PC-9 (cell line): ENCODE results near the gene ADGRA3. TPM values are rescaled to one million over a fixed set of nuclear protein-coding genes. Genes with fewer than 3 reads are reported as not detected.

Source experiments
- BruUV-seq: library from RNA; stranded (reverse); fragments of 400-500 nt; replicated peaks from 2 replicates; lab custom pipeline; 2021; lab: Mats Ljungman, UMichigan
- CTCF ChIA-PET: fragments of 300-600 bp; sonication (Branson Sonifier 250); formaldehyde crosslinking; loops from one replicate; lab custom pipeline; 2022; ENCODE audit warnings: antibody characterized with exemption; lab: Charles Lee
- POLR2A ChIA-PET: fragments of 300-600 bp; sonication (Branson Sonifier 250); formaldehyde crosslinking; loops from one replicate; lab custom pipeline; 2022; ENCODE audit warnings: antibody characterized with exemption; ENCODE audit not compliant: unreplicated experiment; lab: Charles Lee
- DNase-seq, 2 experiments: peaks; one replicate each; pipeline versions ENCODE4 v3.0.0 to v3.0.0-alpha.2; 2015 to 2022; ENCODE audit warnings: mixed read lengths in 1 of 2
- H2AFZ ChIP-seq: fragments of 200-600 bp; sonication (generic); 2 replicates; pipeline ENCODE4 v1.8.1; 2017; ENCODE audit warnings: antibody characterized with exemption
- H3F3A ChIP-seq: fragments of 200-600 bp; sonication (generic); 2 replicates; pipeline ENCODE4 v1.8.1; 2017; ENCODE audit warnings: antibody characterized with exemption, mild to moderate bottlenecking, low read depth; ENCODE audit not compliant: insufficient read depth
- H3K27ac ChIP-seq: fragments of 200-600 bp; sonication (generic); 2 replicates; pipeline ENCODE4 v1.6.1; 2016; ENCODE audit warnings: mixed run types
- H3K27me3 ChIP-seq: fragments of 200-600 bp; sonication (generic); 2 replicates; pipeline ENCODE4 v1.6.1; 2016; ENCODE audit warnings: low read depth, mixed run types; ENCODE audit not compliant: insufficient read depth
- H3K36me3 ChIP-seq: fragments of 200-600 bp; sonication (generic); 2 replicates; pipeline ENCODE4 v1.6.1; 2016; ENCODE audit warnings: low read depth, mixed run types
- H3K4me1 ChIP-seq: fragments of 200-600 bp; sonication (generic); replicated peaks from 2 replicates; pipeline ENCODE4 v1.6.1; 2016; ENCODE audit warnings: mixed run types; ENCODE audit not compliant: insufficient read depth
- H3K4me2 ChIP-seq: fragments of 200-600 bp; sonication (generic); 2 replicates; pipeline ENCODE4 v1.6.1; 2017; ENCODE audit warnings: mixed run types
- H3K4me3 ChIP-seq: fragments of 200-600 bp; sonication (generic); 2 replicates; pipeline ENCODE4 v1.6.1; 2016; ENCODE audit warnings: mixed run types
- H3K79me2 ChIP-seq: fragments of 200-600 bp; sonication (generic); 2 replicates; pipeline ENCODE4 v1.6.1; 2017; ENCODE audit warnings: low read depth, mixed run types
- H3K9me2 ChIP-seq: fragments of 200-600 bp; sonication (generic); 2 replicates; pipeline ENCODE4 v1.8.1; 2017; ENCODE audit warnings: mild to moderate bottlenecking; ENCODE audit not compliant: insufficient read depth
- H3K9me3 ChIP-seq: fragments of 200-600 bp; sonication (generic); 2 replicates; pipeline ENCODE4 v1.8.1; 2016; ENCODE audit warnings: low read depth; ENCODE audit not compliant: insufficient read depth
- H4K20me1 ChIP-seq: fragments of 200-600 bp; sonication (generic); 2 replicates; pipeline ENCODE4 v1.8.1; 2017; ENCODE audit not compliant: insufficient read depth
- CTCF ChIP-seq: fragments of 200-600 bp; sonication (generic); conservative IDR thresholded peaks from 2 replicates; pipeline ENCODE4 v1.6.1; 2017; ENCODE audit warnings: mixed run types, antibody characterized with exemption, mild to moderate bottlenecking, moderate library complexity
- EZH2 ChIP-seq: fragments of 200-600 bp; sonication (generic); IDR thresholded peaks from 2 replicates; pipeline ENCODE4 v1.8.0; 2017; ENCODE audit warnings: antibody characterized with exemption, low read depth
- intact Hi-C: fragments of 100-400 bp; cut with micrococcal nuclease; formaldehyde crosslinking; loops from one replicate; pipeline ENCODE4 v1.10.0; 2022; ENCODE audit not compliant: unreplicated experiment
- total RNA-seq: library from RNA; stranded (reverse); gene quantifications from 2 replicates; pipeline ENCODE4 v1.2.3, GENCODE V29; 2021

Gene ADGRA3
- total RNA-seq, 1 experiment from 2014 or later: 40.5 TPM

GRCh38 chr4:22420291-22420690, 95.6 kb downstream of the ADGRA3 start:
- TF ChIP-seq EZH2: no peak
- no peak for TF ChIP-seq CTCF
- CTCF ChIA-PET: no interaction called here

GRCh38 chr4:22417408-22417807, 98.5 kb downstream of the ADGRA3 start:
- Histone ChIP-seq H3K36me3 (no peaks in the 10 kb centered on the region), H3K27me3 (no peaks in the 10 kb centered on the region), H3K9me2 (no peaks in the 10 kb centered on the region), H3K27ac (no peak overlapping the region), H3K4me1 (no peaks in the 10 kb centered on the region), H3F3A (no peaks in the 10 kb centered on the region), H3K4me2 (no peak overlapping the region), H2AFZ (no peak overlapping the region), H3K4me3 (no peak overlapping the region), H4K20me1 (no peaks in the 10 kb centered on the region), H3K79me2 (no peaks in the 10 kb centered on the region), H3K9me3 (no peaks in the 10 kb centered on the region)
- TF ChIP-seq CTCF: no peak
- no peak for TF ChIP-seq EZH2
- BruUV-seq: no TSS peak
- ChIA-PET CTCF (interaction anchor here (1.1 kb wide), 1 partner anchor 190 kb away, joined by 3 read pairs; no protein-coding TSS in a partner anchor), POLR2A (no interaction called here)
- no peak for DNase-seq
- intact Hi-C loops: no loop called here

More at GRCh38 chr4:22420291-22420690, 95.6 kb downstream of the ADGRA3 start:
- H4K20me1 ChIP-seq: no peaks in the 10 kb centered on the region
- H3K27me3 ChIP-seq: no peaks in the 10 kb centered on the region
- H3K9me2 ChIP-seq: no peaks in the 10 kb centered on the region
- H3K9me3 ChIP-seq: no peaks in the 10 kb centered on the region
- no peak for DNase-seq
- no peak overlapping the region for H2AFZ ChIP-seq
- no peak overlapping the region for H3K27ac ChIP-seq
- no peaks in the 10 kb centered on the region for H3K36me3 ChIP-seq
- no peaks in the 10 kb centered on the region for H3K4me1 ChIP-seq
- H3K4me2 ChIP-seq: no peak overlapping the region
- no TSS peak for BruUV-seq
- H3F3A ChIP-seq: no peaks in the 10 kb centered on the region
- POLR2A ChIA-PET: no interaction called here
- no peak overlapping the region for H3K4me3 ChIP-seq
- intact Hi-C loops: no loop called here
- no peaks in the 10 kb centered on the region for H3K79me2 ChIP-seq

- H3K4me3 ChIP-seq: no peak overlapping the region
- no peaks in the 10 kb centered on the region for H3K4me1 ChIP-seq
- H3K4me2 ChIP-seq: no peak overlapping the region
- H2AFZ ChIP-seq: no peak overlapping the region
- H3K9me2 ChIP-seq: no peaks in the 10 kb centered on the region
- CTCF ChIA-PET: no interaction called here
- H3K27ac ChIP-seq: no peak overlapping the region
- H4K20me1 ChIP-seq: no peaks in the 10 kb centered on the region
- H3K36me3 ChIP-seq: no peaks in the 10 kb centered on the region
- no peaks in the 10 kb centered on the region for H3K9me3 ChIP-seq
- no peaks in the 10 kb centered on the region for H3K79me2 ChIP-seq
- no peak for TF ChIP-seq CTCF
- TF ChIP-seq EZH2: no peak
- no peaks in the 10 kb centered on the region for H3F3A ChIP-seq
- BruUV-seq: no TSS peak
- intact Hi-C loops: no loop called here
- POLR2A ChIA-PET: no interaction called here
- H3K27me3 ChIP-seq: no peaks in the 10 kb centered on the region
- no peak for DNase-seq
Measured at GRCh38 chr4:22416403-22416802, 99.5 kb downstream of the ADGRA3 start.
